HG03565 (cell line): ENCODE data around the gene ABCD4.
"Not testable (repeated sequence)": the region's sequence is repeated elsewhere in the genome, so short reads cannot be mapped to it uniquely, and the experiment has no call there.

Experiments used
- ATAC-seq: cut with Tn5 transposase; IDR thresholded peaks from one replicate; pipeline ENCODE4 v1.9.1; 2021; ENCODE audit warnings: mild to moderate bottlenecking, moderate library complexity; ENCODE audit not compliant: unreplicated experiment

ABCD4 gene

DNA sequence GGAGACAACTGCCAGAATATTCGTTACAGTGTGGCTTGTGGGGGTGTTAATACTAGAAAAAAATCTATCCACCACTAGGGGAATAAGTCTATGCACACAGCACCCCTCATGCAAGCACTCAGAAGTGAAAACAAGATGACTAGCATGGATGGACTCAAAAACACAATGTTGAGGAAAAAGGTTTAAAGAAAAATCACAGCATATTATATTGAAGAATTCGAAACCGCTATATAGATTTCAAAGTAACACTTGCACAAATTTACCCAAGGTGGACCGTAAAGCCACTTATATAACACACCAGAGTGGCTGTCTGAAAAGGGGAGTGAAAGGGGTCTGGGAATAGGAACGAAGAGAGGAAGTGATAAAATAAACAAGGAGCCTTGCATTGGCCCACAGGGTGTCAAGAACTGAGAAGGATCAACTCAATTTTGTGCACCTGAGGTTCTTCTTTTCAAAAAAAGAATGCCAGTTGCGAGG, 544 bp downstream of the ABCD4 start:
- ATAC-seq, result peak; percentile 17

DNA sequence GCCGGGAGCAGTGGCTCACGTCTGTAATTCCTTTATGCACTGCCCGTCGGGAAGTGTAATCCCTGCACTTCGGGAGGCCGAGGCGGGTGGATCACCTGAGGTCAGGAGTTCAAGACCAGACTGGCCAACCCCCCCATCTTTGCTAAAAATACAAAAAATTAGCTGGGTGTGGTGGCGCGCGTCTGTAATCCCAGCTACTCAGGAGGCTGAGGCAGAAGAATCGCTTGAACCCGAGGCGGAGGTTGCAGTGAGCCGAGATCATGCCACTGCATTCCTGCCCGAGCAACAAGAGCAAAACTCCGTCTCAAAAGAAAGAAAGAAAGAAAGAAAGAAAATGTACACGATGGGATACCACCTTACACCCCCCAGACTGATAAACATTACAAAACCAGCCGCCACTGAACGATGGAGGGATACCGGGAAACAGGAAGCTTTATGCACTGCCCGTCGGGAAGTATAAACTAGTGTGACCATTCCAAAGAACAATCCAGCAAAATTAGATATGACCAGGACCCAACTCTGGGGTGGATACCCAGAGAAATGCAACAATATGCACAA, 1.1 kb downstream of the ABCD4 start:
- no peak for ATAC-seq

- no peak for ATAC-seq
These were observed 3.6 kb downstream of the ABCD4 start for GRCh38 chr14:74299061-74299545.

GRCh38 chr14:74297986-74298385, 4.7 kb downstream of the ABCD4 start:
- no peak for ATAC-seq

GRCh38 chr14:74296037-74296467, 6.7 kb downstream of the ABCD4 start:
- ATAC-seq, result no peak

DNA sequence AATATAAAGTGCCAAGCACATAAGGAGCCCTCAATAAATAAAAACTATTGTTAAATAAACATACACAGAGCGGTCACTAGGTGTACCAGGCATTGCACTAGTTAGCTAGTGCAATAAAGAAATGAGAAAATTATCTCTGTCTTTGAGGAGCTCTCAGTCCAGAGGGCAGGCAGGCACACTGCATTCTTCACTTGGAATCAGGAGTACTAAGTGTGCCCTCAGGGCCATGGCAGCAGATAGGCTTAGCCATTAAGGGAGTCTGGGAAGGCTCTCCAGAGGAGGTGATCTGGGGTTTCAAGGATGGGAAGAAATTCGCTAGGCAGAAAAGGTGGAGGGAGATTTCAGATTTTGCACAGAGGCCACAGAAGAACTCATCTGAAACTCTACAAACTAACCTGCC, 9.1 kb downstream of the ABCD4 start:
- ATAC-seq, result no peak

GRCh38 chr14:74292061-74292460, 10.7 kb downstream of the ABCD4 start:
- ATAC-seq, result no peak

GRCh38 chr14:74290415-74290814, 12.3 kb downstream of the ABCD4 start:
- ATAC-seq, result no peak

DNA sequence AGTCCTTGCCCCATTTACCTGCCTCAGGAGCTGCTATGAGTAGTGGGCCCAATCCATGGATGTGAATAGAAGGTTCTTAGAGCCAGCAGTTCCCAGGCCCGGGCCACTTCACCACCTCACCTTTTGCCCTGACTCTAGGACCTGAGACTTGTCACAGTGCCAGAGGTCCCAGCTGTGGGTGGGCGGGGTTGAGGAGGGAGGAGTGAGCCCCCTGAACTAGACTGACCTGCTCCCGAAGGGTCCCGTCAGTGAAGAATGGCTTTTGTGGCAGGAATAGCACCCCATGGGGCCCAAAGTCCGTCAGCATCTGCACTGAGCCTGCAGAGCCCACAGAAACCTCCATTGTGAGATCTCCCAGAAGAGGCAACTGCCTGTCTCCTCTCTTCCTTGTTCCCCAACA, 12.9 kb downstream of the ABCD4 start:
- ATAC-seq, result no peak

DNA sequence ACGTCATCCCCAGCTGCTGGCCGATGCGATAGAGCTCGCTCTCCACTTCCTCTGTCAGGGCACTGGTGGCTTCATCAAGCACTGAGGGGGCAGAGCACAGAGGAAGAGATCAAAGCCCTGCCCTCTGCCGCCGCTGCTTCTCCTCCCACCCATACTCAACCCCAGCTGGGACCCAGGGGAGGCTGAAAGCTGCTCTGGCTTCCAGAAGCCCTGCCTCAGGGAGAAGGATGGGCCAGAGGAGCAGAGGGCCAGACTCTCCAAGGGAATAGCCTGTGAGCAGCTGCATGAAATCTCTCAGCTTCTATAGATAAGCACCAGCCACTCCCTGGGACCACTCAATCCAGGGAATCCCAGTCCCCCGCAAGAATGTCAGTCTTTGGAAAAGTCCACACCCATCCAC, 16.0 kb downstream of the ABCD4 start:
- no peak for ATAC-seq

DNA sequence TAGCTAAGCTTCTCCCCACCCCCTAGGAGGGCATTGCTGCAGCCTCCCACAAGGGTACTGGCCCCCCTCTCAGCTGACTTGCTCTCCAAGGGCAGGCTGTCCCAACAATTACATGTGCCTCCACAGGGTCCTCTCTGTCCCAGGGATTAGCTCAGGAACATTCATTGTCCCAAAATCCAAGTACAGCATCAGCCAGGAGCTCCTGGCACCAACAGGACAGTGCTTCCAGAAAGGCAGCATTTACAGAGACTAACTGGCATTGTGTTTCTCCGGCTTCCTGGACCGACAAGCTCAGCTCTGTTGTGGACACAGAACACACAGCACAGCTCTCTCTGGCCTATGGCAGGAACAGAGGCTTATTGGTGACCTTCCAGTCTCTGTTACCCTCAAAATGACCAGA, 21.7 kb downstream of the ABCD4 start:
- ATAC-seq, result no peak

DNA sequence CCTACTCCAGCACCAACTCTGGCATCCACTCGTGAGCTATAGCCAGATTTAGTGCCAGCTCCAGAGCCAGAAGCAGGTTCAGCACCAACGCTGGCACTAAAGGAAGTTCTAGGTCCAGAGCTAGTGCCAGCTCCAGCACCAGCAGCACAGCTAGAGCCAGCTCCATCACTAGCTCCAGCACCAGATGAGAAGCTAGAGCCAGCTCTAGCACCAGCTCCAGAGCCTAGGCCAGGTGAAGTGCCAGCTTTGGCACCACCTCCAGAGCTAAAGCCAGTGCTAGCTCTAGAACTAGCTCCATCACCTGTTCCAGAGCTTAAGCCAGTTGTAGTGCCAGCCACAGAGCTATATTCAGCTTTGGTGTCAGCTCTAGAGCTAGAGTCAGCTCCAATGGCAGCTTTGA, 24.7 kb downstream of the ABCD4 start:
- ATAC-seq, result no peak

DNA sequence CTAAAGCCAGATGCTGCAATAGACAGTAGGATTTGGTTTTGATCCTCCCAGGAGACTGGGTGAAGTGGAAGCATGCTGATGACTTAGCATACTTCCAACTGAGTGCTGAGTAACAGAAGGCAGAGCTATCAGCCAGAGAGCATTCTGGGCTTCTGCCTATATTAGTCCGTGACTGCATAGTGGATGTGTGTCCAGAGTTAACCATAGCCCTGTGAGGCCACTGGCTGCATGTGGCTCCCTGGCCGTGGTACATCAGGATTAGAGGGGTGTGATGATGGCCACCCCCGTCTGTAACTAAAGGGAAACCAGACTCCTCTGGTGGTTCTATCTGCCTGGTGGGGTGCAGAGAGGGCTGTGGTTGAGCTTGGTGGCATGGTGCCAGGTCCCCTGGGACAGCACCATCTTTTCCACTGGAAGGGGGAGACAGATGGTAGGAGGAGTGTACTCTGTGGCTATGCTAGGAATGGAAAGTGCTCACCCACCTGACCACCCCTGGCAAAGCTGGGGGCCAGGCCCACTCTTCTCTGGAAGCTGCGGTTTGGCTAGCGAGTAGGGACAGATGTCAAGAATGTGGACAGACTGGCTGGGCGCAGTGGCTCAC, 27.4 kb downstream of the ABCD4 start:
- ATAC-seq, result no peak

GRCh38 chr14:74271365-74271764, 31.4 kb downstream of the ABCD4 start:
- no peak for ATAC-seq

DNA sequence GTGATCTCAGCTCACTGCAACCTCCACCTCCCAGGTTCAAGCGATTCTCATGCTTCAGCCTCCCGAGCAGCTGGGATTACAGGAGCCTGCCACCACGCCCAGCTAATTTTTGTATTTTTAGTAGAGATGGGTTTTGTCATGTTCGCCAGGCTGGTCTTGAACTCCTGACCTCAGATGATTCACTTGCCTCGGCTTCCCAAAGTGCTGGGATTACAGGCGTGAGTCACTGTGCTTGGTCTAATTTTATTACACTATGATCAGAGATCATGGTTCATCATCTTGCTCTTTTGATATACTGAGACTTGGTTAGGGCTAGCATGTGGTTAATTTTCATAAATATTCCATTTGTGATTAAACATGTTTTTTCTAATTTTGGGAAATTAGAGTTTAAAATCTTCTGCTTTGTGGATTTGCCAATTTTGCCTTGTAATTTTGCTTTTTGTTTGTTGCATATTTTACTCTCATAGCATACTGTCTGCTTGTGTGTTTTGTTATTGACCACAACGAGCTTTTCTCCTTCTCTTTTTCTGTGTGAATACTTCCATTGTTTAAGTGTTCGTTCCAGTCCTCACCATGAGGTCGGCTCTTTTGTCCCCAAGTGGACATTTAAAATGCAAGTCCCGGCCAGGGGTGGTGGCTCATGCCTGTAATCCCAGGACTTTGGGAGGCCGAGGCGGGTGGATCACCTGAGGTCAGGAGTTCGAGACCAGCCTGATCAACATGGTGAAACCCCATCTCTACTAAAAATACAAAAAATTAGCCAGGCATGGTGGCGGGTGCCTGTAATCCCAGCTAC, 32.2 kb downstream of the ABCD4 start:
- not testable (repeated sequence) for ATAC-seq

GRCh38 chr14:74267588-74267987, 35.1 kb downstream of the ABCD4 start:
- ATAC-seq, result no peak

DNA sequence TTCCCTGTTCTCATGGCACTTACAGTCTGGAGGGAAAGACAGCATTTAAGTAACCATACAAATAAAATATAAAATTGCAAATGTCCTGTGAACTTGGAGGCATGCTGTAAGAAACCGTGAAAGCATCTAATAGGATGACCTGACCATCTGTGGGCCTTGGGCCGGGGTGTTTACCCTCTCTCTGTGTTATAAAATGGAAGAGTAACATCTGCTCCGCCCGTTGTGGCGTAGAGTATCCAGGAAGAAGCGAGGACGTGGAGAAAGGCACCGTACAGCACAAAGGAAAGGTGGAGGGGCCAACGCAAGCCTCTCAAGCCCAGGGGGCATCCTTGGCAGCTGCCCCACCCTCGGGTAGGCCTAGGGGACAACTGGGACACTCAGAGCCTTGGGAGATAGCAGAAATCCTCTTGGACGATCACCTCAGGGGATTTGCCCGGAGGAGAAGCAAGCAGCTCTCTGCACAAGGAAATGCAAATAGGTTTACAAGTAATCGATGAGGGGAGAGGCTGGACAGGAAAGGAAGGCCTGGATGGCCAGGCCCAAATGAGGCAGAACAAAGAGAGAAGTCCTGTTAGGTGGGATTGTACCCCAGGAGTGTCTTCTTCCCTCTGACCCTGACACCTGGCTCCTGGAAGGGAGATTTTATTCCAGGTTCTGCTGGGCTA, 37.3 kb downstream of the ABCD4 start:
- no peak for ATAC-seq

- ATAC-seq, result no peak
These were observed 38.8 kb downstream of the ABCD4 start for GRCh38 chr14:74263921-74264320.

DNA sequence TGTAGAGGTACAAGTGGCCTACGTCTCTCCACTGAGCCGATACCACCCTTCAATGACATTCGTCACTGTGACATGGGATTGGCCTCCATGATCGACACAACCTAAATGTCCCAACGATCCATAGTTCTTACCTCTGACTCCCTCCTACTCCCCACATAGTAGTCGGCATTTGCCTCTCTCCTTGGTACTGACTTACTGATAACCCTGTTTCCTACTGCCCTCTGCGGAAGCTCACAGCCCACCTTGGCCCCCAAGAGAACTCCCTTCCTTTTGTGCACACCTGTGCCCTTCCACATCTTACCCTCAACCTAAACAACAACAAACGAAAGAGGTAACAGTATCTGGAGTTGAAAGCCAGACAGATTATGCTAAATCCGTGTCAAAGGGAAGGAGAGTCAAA, 39.6 kb downstream of the ABCD4 start:
- ATAC-seq, result no peak

- ATAC-seq, result no peak
These were observed 40.7 kb downstream of the ABCD4 start for GRCh38 chr14:74262076-74262475.

- ATAC-seq, result no peak
These were observed 41.4 kb downstream of the ABCD4 start for GRCh38 chr14:74261288-74261687.
